Ramos (cell line): ENCODE results near the gene PKM.
"Not testable (repeated sequence)": the region's sequence is repeated elsewhere in the genome, so short reads cannot be mapped to it uniquely, and the experiment has no call there.

ENCODE experiments used
- in situ Hi-C: fragments of 300-500 bp; cut with MboI; formaldehyde crosslinking; loops from one replicate; pipeline ENCODE4 v1.14.3; 2022; ENCODE audit warnings: low sequenced_read_pairs; ENCODE audit not compliant: unreplicated experiment

Gene PKM

DNA sequence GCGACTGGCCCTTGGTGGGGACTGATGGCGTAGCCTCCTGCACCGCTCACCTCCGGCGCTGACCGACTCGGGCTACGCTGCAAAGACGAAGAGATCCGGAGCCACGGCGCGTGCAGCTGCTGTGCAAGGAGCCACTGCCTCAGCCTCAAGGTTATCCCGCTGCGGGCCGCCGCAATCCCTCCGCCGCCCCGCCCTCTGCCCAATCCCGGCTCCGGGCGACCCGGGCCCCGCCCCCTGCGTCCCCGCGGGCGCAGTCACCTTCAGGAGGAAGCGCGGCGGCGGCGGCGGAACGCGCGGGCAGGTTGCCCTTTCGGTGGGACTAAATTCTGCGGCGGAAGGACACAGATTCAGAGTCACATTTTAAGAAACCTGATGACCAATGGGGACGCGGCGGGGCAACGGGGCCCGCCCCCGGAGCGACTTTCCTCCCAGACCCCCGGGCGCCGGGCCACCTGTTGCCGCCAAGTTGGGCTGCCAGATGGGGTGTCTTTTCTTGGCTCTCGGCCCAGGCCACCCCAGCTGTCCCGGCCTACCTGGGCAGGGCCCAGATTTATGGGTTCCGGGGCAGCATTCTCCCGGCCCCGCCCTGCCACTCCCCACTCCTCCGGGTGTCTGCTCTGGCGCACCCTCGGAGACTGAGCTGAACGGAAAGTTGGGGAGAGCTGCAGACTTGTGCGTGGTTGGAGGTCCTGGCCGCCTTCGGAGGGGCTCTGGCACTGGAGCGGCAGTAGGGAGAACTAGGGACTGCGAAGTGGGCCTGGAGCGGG lies at the start of gene PKM:
Gene PKM, minus strand, starts transcription at position 125 of the 767 bp plus-strand sequence. CDS start 12,093 bp downstream, outside the sequence.
- in situ Hi-C loops = no loop called here

DNA sequence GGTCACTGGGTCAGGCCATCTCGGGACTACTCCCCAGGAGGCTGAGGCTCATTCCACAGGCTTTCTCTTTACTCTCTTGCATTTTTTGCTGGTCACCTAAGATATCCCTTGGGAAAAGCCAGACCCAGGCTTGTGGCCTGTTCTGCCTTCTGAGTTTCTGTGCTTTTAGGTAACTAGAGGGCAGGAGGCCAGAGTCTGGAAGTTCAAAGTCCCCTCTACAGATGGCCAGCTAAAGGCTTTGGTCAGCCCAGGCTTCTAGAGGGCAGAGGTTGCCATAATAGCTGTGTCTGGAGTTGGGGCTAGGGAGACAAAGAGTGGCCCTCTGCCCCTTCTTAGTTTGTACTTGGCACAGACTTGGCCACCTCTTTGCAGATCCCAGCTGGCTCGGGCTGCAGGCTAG lies 49.8 kb upstream of the PKM start:
- in situ Hi-C loops = no loop called here

DNA sequence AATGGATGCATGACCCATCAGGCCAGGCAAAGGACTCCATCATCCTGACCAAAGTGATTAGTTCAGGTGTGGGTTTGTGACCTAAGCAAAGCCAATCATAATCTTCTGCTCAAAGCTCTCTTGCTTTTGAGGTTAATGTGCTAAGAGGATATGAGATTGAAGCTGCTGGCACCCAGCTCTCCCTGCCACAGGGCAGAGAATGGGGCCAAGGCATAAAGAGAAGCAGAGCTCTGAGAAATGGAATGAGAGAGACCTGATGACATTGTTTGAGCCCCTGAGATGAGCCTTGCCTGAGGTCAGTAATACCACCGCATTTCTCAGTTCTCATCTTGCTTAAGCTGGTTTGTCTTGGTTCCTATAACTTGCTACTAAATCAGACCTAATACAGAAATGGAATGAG lies 47.7 kb upstream of the PKM start:
- in situ Hi-C loops = no loop called here

DNA sequence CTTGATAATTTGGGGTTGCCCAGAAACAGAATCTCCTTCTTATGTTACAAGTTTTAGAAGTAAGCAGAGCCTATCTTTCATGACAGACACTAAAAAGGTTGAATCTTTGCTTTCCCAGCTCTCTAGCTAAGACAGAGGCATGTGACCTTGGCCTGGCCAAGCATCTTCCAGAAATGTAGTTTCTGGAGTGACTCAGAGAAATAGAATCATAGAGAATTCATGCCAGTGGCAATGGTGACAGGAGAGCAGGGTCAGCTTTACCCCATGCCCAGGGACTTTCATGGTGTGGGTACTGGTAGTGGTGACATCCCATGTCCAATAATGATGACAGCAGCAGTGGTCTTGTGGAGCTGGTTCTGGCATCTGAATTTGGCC lies 45.3 kb upstream of the PKM start:
- in situ Hi-C loops = no loop called here

DNA sequence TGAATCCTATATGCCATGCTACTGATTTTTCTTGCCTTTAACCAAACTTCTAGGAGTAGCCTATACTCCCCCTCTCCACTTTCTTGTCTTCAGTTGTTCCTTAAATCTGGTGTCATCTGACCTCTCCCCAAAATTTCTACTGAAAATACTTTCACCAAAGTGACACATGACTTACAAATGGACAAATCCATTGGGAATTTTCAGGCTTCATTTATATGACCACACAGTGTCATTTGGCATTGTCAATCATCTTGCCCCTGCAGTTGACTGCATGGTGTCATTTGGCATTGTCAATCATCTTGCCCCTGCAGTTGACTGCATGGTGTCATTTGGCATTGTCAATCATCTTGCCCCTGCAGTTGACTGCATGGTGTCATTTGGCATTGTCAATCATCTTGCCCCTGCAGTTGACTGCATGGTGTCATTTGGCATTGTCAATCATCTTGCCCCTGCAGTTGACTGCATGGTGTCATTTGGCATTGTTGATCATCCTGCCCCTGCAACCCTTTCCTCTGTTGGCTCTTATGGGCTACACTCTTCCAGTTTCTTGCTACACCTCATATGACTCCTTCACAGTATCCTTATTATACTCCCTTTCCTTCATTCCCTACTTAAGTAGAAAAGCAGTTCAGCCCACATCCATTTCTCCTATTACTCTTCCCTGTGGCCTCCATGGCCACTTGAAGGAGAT lies 44.8 kb upstream of the PKM start:
- in situ Hi-C loops = not testable (repeated sequence)

DNA sequence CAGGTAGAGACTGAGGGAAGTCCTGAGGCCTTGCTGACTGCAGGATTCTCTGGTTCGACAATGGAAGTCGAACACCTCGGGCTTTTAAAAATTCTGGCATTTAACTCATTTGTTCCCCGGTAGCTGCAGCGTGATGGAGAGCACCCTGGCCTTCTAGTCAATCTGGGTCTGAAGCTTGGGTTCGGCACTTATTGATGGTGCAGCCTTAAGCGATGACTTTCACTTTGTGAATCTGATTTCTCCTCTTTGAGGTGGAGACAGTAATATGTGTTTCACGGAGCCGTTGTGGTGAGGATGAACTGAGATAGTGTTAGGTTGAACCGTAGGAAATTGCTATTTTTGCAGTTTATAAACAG lies 42.0 kb upstream of the PKM start:
- in situ Hi-C loops = no loop called here

DNA sequence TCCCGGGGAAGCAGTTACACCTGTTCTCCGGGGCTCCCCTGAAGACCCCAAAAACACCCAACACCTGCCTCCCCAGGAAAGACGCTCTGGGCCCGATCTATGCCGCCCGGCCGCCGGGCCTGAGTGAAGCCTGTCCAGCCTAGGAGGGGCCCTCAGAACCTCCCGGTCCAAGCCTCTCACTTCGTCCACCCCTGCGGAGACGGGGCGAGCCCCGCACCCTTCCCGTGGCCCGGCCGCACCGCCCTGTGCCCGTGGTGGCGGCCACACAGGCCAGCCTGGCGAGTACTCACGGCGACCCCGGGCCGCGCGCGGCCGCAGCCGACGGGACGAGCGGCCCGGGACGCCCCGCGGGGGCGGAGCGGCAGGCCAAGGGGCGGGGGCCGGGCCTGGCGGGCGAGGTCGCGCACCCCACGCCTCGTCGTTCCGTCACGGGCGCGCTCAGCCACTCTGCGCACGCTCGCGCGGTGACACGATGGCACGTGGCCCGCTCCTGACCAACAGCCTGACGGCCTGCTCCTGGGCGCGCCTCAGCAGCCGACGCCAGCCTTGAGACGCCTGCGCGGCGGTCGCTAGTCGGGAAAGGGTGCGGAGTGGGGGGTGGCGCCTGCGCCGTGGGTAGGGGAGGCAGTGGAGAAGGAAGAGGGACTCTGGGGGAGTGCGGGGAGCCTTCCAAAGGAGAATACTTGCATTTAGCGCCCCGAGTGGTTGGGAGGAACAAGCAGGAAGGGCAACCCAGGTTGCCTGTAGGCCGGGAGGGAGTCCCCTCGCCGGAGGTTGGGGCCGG lies 41.4 kb upstream of the PKM start, which contains the start of gene PARP6:
Gene PARP6, minus strand, starts transcription at position 342 of the 784 bp plus-strand sequence. CDS start 5,077 bp downstream, outside the sequence.
- in situ Hi-C loops = no loop called here

DNA sequence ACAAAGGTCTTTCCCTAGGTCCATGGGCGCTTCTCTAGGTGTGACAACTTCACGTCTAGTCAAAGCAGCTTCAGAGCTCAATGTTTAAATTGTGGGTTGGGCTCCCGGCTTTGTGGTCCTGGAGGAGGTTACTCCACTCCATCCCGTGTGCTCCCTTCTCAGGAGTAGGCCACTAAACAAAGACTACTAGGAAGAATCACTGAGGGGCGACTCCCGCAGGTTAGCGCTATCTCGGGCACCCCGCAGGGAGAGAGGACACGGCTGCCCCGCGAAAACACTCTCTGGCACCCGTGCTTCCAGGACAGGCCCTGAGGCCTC lies 40.9 kb upstream of the PKM start:
- in situ Hi-C loops = no loop called here

DNA sequence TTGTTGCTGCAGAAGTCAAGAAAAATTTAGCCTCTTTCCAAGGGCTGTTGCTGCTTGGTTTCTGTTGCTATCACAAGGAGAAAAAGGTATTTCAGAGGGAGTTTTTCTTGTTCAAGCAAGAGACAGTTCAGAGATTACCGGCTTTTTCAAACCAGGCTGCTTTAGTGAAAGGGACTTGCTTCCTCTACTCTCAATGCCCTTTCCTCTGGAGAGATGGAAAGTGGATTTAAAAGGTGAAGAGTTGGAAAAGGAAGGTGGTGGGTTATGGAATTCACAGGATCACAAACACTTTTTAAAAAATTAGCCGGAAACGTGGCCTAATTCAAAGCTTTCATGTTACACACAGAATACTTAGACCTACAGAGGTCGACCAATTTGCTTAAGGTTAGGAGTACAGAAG lies 40.2 kb upstream of the PKM start:
- in situ Hi-C loops = no loop called here

DNA sequence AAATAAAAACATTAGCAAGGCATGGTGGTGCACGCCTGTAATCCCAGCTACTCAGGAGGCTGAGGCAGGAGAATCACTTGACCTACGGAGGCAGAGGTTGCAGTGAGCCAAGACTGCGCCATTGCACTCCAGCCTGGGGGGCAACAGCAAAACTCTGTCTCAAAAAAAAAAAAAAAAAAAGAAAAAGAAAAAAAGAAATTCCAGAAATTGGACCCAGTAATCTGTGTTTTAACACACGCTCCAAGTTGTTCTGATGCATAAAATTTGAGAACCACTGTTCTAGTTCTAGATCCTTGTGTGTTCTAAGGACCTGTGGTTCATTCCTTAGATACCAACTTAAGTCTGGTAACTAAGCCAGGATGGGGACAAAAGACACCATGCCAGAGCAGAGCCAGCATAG lies 38.7 kb upstream of the PKM start:
- in situ Hi-C loops = no loop called here

DNA sequence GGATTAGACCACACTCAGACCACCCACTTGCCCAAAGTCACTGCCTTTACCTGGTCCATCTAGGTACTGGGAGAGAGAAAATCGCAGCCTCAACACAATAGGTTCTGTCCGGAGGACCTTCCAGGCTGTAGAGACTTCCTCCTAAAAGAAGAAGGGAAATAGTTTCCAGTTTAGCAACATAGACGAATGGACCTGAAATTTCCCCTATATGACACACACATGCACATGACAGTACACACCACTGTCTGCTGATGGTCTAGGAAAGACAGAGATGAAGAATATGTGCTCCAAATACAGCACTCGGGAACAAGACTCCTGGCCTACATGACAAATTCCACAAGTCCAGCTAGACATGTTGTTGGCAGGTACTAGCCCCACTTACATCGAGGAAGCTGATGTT lies 34.0 kb upstream of the PKM start:
- in situ Hi-C loops = no loop called here

DNA sequence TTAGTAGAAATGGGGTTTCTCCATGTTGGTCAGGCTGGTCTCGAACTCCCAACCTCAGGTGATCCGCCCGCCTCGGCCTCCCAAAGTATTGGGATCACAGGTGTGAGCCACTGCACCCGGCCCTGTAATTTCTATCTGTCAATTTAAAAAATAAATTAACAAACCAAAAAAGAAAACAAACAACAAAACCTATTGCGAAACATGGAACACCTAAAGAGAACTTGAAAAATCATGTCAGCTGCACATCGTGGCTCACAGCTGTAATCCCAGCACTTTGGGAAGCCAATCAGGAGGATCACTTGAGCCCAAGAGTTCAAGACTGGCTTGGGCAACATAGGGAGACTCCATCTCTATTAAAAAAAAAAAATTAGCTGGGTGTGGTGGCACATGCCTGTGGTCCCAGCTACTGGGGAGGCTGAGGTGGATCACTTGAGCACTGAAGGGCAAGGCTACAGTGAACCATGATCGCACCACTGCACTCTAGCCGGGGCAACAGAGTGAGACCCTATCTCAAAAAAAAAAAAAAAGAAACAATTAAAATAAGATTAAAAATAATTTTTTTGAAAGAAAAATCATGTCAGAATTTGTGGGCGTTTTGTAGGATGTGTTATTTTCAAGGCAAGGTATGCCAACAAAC lies 21.8 kb upstream of the PKM start:
- in situ Hi-C loops = no loop called here

DNA sequence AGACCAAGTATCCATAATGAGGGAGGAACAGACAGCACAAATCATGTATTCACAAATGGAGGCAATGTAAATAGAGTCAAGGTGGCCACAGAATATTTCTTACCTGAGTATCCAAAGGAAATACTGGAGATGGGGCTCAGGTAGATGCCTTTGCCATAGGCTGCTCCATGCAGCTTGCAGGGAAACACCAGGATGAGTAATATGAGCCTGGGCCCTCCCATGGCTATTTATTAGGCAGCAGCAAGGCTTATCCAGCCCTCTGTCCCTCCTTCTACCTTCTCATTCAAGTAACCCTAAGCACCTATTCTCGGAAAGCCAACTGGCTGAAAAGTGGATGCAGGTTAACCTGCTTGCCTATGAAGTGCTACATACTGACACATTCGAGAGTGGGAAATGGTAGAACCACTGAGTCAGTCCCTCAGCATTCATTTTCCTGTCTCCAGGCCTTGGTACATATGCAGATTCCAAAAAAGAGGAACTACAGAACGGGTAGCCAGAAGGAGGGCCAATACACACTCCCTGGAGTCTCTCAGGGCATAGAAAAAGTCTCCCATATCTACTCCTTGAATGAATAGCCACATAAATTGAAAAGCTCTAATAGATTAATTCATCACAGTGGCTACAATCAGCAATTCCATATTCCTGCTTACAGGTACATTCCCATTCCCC lies 18.3 kb upstream of the PKM start:
- in situ Hi-C loops = no loop called here

DNA sequence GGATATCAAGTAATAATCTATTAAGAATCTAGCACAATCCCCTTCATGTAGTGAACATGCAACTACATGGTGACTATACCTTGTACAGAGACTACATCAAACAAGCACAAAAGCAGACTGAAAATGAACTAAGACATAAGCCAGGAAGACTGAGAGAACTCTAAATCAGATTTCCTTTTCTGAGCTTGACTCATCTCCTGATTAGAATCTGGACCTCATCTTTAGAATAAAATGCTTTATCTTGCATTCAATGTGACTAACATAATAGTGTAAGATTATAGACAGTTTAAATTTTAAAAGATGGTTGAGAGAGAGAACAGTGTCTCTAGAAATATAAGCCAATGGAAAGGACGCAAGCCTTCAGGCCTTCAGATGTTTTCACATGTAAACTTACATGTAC lies 17.5 kb upstream of the PKM start:
- in situ Hi-C loops = no loop called here

DNA sequence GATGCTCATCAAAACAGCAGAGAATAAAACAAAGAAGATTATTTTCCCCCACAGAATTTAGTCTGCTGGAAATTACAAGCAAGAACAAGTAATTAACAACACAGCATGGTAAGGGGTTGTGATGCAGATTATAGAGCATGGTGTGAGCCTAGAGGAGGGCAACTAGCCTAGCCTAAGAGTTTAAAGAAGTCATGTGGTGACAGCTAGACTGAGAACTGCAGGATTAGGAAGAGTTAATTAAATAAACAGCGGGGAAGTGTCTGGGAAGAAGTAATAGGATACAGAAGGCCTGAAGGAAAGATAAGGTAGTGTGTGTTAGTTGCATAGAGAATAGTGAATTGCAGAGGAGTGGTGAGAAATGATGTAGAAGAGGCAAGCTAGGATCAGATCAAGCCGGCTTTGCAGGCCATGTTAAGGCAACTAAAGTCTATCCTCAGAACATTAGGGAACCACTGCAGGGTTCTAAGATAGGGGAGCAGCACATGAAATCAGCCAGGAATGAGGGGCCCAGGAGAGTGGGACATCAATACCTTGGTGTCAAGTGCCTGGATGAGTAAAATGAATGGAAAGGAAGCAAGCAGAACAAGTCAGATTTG lies 11.9 kb upstream of the PKM start:
- in situ Hi-C loops = no loop called here

DNA sequence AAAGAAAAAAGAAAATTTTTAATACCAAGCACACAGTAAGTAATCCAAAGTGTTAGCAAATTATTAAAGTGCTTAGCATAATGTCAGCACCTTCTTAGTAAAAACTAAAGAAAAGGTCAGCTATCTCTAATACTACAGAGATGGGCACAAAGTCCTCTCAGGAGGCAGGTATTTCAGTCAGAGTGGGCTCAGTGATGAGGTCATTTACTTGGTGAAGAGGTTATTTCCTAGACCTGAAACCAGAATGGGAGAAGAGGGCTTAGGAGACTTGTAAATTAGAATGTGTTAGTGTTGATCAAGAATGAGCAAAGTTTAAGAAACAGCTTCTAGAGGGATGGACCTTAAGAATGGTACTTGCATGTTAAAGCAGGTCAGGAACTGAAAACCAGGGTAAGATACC lies 8.7 kb upstream of the PKM start:
- in situ Hi-C loops = no loop called here

DNA sequence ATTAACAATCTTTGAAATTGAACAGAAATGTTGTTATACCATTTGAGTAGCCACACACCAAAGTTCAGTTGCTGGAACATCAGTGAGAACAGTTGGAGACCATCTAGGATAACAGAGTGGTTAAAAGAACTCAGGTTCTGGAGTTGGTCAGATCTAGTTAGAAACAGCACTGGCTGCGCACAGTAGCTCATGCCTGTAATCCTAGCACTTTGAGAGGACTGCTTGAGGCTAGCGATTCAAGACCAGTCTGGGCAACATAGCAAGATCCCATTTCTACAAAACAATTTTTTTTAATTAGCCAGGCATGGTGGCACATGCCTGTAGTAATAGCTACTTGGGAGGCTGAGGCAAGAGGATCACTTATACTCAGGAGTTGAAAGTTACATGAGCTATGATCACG lies 7.6 kb upstream of the PKM start:
- in situ Hi-C loops = no loop called here

DNA sequence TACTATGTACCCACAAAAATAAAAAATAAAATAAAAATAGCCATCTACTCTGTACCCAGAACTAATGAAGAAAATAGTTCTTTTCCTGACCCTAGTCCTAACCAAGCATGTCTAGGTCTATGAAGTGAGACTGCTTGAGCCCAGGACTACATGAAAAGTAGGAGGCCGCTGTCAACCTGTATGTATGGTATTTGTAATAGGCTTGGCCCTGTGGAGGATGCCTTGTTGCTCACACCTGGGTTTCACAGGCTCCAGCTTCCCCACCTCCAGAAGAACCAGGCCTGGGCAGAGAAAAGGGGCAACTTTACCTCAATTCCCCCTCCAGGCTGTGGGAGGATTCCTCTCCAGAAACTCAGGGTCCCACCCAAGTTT lies 6.8 kb upstream of the PKM start:
- in situ Hi-C loops = no loop called here

DNA sequence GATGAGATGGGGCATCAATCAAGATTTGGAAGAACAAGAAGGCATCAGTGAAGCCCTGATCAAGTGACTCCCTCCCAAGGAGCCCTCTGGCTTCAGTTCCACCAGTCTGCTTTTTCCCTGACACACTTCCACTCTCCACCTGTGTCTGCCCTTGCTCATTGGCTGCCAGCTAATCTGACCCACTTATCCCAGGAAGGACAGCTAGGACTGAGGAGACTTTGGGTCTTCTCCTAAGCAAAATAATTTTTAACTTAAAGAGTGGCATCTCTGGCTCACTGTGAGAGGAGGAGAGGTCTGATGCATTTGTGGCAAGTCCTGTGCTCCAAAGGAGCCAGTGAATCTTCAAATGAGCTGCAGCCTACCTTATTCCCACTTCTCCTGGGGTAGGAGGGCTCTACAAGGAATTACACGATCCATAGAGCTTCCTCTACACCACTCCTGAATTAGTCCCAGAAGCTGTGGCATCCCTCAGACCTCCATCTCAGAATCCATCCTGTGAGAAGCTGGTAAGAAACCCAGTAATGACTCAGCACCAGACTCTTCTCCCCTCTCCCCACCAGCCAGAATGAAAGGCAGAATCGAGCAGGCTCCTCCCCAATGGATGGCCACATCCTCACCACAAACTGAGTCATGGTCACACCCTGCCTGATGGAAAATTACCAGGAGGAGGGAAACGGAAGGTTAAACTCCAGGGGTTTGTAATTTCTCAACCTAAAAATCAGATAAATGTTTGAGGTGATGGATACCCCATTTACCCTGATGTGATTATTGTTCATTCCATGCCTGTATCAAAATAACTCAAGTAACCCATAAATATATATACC lies 6.3 kb upstream of the PKM start:
- in situ Hi-C loops = no loop called here
